ENCODE data around the gene KRTAP3-2.

GRCh38 chr17:40978575-40979151, 21.0 kb downstream of the KRTAP3-2 start:
- TF ChIP-seq, protein P1, sequence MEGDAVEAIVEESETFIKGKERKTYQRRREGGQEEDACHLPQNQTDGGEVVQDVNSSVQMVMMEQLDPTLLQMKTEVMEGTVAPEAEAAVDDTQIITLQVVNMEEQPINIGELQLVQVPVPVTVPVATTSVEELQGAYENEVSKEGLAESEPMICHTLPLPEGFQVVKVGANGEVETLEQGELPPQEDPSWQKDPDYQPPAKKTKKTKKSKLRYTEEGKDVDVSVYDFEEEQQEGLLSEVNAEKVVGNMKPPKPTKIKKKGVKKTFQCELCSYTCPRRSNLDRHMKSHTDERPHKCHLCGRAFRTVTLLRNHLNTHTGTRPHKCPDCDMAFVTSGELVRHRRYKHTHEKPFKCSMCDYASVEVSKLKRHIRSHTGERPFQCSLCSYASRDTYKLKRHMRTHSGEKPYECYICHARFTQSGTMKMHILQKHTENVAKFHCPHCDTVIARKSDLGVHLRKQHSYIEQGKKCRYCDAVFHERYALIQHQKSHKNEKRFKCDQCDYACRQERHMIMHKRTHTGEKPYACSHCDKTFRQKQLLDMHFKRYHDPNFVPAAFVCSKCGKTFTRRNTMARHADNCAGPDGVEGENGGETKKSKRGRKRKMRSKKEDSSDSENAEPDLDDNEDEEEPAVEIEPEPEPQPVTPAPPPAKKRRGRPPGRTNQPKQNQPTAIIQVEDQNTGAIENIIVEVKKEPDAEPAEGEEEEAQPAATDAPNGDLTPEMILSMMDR (IDR thresholded peaks at IDR 0.05; ENCODE audit: low read length) = no peak
- no peak for TF ChIP-seq EZH2 (optimal IDR thresholded peaks at IDR 0.05; ENCODE audit: low read depth, low read length)
